K562 (cell line): ENCODE results near the gene PSRC1. TPM values are rescaled to one million over a fixed set of nuclear protein-coding genes. Genes with fewer than 3 reads are reported as not detected.
A peak's percentile ranks its signal among the peaks of the same experiment; 100 is the strongest.

Source experiments
- CCNT2 ChIP-seq: IDR thresholded peaks from 2 replicates; pipeline ENCODE4 v1.6.1; 2011; ENCODE audit warnings: borderline replicate concordance, low read depth, mild to moderate bottlenecking, moderate library complexity, mixed read lengths, low read length; ENCODE audit not compliant: insufficient read length; ENCODE audit errors: extremely low read depth
- CHD1 ChIP-seq: fragments of 200-600 bp; sonication (generic); IDR thresholded peaks from one replicate; pipeline ENCODE4 v1.6.1; 2012; ENCODE audit warnings: mild to moderate bottlenecking, moderate library complexity, low read length, inconsistent platforms
- COPS2 ChIP-seq: fragments of 450-650 bp; conservative IDR thresholded peaks from 2 replicates; pipeline ENCODE4 v1.6.1; 2016; ENCODE audit warnings: mild to moderate bottlenecking, moderate library complexity
- HNRNPK ChIP-seq: fragments of 200-400 bp; formaldehyde crosslinking; IDR thresholded peaks from one replicate; pipeline ENCODE4 v1.6.1; 2018; ENCODE audit warnings: mild to moderate bottlenecking, low read depth, low read length; ENCODE audit not compliant: poor library complexity, severe bottlenecking
- IRF2 ChIP-seq: sonication (generic); formaldehyde crosslinking; IDR thresholded peaks from 2 replicates; pipeline ENCODE4 v1.8.1; 2022; ENCODE audit warnings: mild to moderate bottlenecking, missing genetic modification reagents
- LARP7 ChIP-seq: fragments of 450-650 bp; IDR thresholded peaks from 2 replicates; pipeline ENCODE4 v1.6.1; 2016
- MTA3 ChIP-seq: fragments of 450-650 bp; formaldehyde crosslinking; IDR thresholded peaks from 2 replicates; pipeline ENCODE4 v1.6.1; 2017; ENCODE audit warnings: mild to moderate bottlenecking, borderline replicate concordance
- MYBL2 ChIP-seq, 2 experiments: fragments of 450-650 bp in 1 of 2; sonication (generic) in 1 of 2; formaldehyde crosslinking in 1 of 2; IDR thresholded peaks; 2 replicates each; pipeline versions ENCODE4 v1.6.1 to v1.8.1; 2017 to 2022; ENCODE audit warnings: borderline replicate concordance in 1 of 2, inconsistent platforms in 1 of 2, low read depth in 1 of 2, mild to moderate bottlenecking in 1 of 2, missing genetic modification reagents in 1 of 2, moderate library complexity in 1 of 2
- NFE2 ChIP-seq: IDR thresholded peaks from 2 replicates; pipeline ENCODE4 v1.6.1; 2014; ENCODE audit warnings: antibody characterized with exemption, low read depth
- NR2C2 ChIP-seq, 2 experiments: fragments of 200-800 bp in 1 of 2; sonication (Bioruptor generic) in 1 of 2; sonication (generic) in 1 of 2; formaldehyde crosslinking in 1 of 2; IDR thresholded peaks; 2 replicates each; pipeline versions ENCODE4 v1.6.1 to v1.8.0; 2016 to 2022; ENCODE audit warnings: mild to moderate bottlenecking in 1 of 2, missing compliant biosample characterization in 1 of 2, missing genetic modification characterization in 1 of 2, missing genetic modification reagents in 1 of 2
- POLR2H ChIP-seq: IDR thresholded peaks from 2 replicates; pipeline ENCODE4 v1.6.1; 2016; ENCODE audit warnings: missing genetic modification characterization, low read depth, mild to moderate bottlenecking, control low read depth, missing compliant biosample characterization, moderate library complexity
- PTTG1 ChIP-seq: fragments of 450-650 bp; IDR thresholded peaks from 2 replicates; pipeline ENCODE4 v1.6.1; 2016; ENCODE audit warnings: low read depth, mild to moderate bottlenecking, missing genetic modification characterization, missing compliant biosample characterization
- RAD51 ChIP-seq: fragments of 450-650 bp; IDR thresholded peaks from 2 replicates; pipeline ENCODE4 v1.7.1; 2016; ENCODE audit warnings: low read depth, mild to moderate bottlenecking, borderline replicate concordance
- SAFB ChIP-seq: fragments of 200-400 bp; formaldehyde crosslinking; IDR thresholded peaks from 2 replicates; pipeline ENCODE4 v1.6.1; 2017; ENCODE audit warnings: low read depth, low read length, borderline replicate concordance
- TARDBP ChIP-seq: fragments of 450-650 bp; IDR thresholded peaks from 2 replicates; pipeline ENCODE4 v1.6.1; 2016
- TFAM ChIP-seq: fragments of 250-450 bp; sonication (Bioruptor Pico); conservative IDR thresholded peaks from 2 replicates; pipeline ENCODE4 v1.5.0; 2021; ENCODE audit warnings: mild to moderate bottlenecking, moderate library complexity
- ZNF232 ChIP-seq: sonication (generic); formaldehyde crosslinking; IDR thresholded peaks from 2 replicates; pipeline ENCODE4 v1.8.0; 2022; ENCODE audit warnings: mild to moderate bottlenecking, missing genetic modification reagents
- ZNF354B ChIP-seq: fragments of 250-450 bp; sonication (Bioruptor Pico); IDR thresholded peaks from 2 replicates; pipeline ENCODE4 v1.4.0; 2020
- ZNF639 ChIP-seq, 2 experiments: fragments of 200-800 bp in 1 of 2; sonication (Bioruptor generic) in 1 of 2; sonication (generic) in 1 of 2; formaldehyde crosslinking in 1 of 2; IDR thresholded peaks in 1 of 2; conservative IDR thresholded peaks in 1 of 2; 2 replicates each; pipeline versions ENCODE4 v1.5.0 to v1.6.1; 2016 to 2020; ENCODE audit warnings: missing compliant biosample characterization in 1 of 2, missing genetic modification characterization in 1 of 2, missing genetic modification reagents in 1 of 2
- ZNF668 ChIP-seq: fragments of 250-450 bp; sonication (Bioruptor Pico); IDR thresholded peaks from 2 replicates; pipeline ENCODE4 v1.8.0; 2022; ENCODE audit warnings: mild to moderate bottlenecking, inconsistent platforms
- ZNF77 ChIP-seq: fragments of 250-450 bp; sonication (Bioruptor Pico); IDR thresholded peaks from 2 replicates; pipeline ENCODE4 v1.5.0; 2020
- polyA plus RNA-seq, 8 experiments: library from polyadenylated mRNA; depleted of rRNA in 4 of 8; stranded (reverse) in 5 of 8; unstranded in 3 of 8; fragments of >200 nt; fragmentation: Nextera tagmentation in 2 of 8; fragmentation: Illumina TruSeq in 1 of 8; extraction: Ambion mirVana in 2 of 8; extraction: Trizol in 1 of 8; gene quantifications; 2 replicates each; pipeline versions ENCODE4 v1.2.1 to v1.2.3, GENCODE V29; 2011 to 2014; ENCODE audit warnings: inconsistent platforms in 1 of 8, missing spikeins in 1 of 8
- total RNA-seq, 7 experiments: library from RNA; depleted of rRNA in 6 of 7; stranded (reverse); fragments of >200 nt in 6 of 7; fragmentation: Illumina TruSeq in 2 of 7; extraction: Trizol in 2 of 7; gene quantifications; 2 replicates each; pipeline versions ENCODE4 v1.2.1 to v1.2.3, GENCODE V29; 2011 to 2021; ENCODE audit warnings: low replicate concordance in 1 of 7
- TF ChIP-seq, protein P1 (sequence below): fragments of 450-650 bp; IDR thresholded peaks from 2 replicates; pipeline ENCODE4 v1.7.1; 2018; ENCODE audit warnings: mild to moderate bottlenecking, low read depth; ENCODE audit not compliant: partially characterized antibody
- TF ChIP-seq, protein P2 (sequence below): sonication (generic); formaldehyde crosslinking; IDR thresholded peaks from 2 replicates; pipeline ENCODE4 v1.9.0; 2022; ENCODE audit warnings: mild to moderate bottlenecking, missing genetic modification reagents

Gene PSRC1
- total and polyA plus RNA-seq, 9 of the 15 experiments (the other 6 are each of a cell fraction or from before 2014, with no cell fraction given), result 6.5 to 65.2 (median 39.3) TPM

DNA sequence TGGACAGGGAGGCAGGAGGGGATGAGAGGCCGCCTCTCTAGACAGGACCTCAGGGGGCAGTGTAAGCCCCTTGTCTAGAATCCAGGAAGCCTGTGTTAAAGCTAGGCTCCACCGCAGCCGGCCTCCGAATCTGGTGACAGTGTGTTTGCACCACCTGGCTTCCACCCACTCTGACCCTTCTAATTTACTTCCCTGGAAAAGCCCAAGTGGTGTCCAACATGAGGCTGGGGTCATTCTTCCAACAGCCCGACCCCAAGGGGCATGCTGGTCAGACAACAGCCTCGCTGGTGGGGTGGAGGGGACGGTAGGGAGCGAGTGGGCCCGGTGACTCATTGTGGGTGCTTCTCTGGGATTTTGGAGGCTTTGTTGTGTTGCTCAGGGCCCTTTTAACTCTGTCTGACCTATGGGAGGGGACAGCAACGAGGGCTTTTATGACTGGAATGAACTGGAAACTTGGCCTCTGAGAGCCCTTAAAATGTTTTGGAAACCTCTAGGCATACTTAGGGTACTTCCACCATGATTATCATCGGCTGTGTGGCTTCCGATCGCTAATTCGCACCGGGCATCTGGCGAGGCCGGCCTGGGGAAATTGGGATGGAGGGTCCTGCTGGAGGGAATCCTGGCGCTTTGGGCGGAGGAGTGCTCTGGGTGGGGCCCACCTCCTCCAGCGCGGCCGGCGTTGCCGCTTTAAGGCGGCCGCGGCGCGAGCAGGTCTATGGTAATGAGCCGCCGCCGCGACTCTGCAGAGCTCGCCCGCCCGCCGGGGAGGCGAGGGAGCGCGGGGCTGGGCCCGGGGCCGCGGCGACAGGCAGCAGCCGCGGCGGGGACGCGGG, 33.9 kb downstream of the PSRC1 start, which contains the start of gene CELSR2 (continued):
- TF ChIP-seq NFE2, result no peak
- no peak for TF ChIP-seq ZNF77 (CRISPR knock-in tag)
- TF ChIP-seq MYBL2 (IDR thresholded peaks at IDR 0.05; ENCODE audit: low read depth), result no peak
- TF ChIP-seq MYBL2 (CRISPR knock-in tag; IDR thresholded peaks at IDR 0.05; ENCODE audit: borderline replicate concordance), result no peak
- TF ChIP-seq TARDBP, result no peak
- TF ChIP-seq COPS2, result no peak
- TF ChIP-seq POLR2H (tag), result no peak
- TF ChIP-seq NR2C2 (CRISPR knock-in tag; IDR thresholded peaks at IDR 0.05), result no peak
- no peak for TF ChIP-seq NR2C2 (tag; IDR thresholded peaks at IDR 0.05)
- TF ChIP-seq SAFB, result no peak
- no peak for TF ChIP-seq IRF2 (CRISPR knock-in tag)
- TF ChIP-seq HNRNPK, result no peak
- TF ChIP-seq TFAM (CRISPR knock-in tag), result no peak
- TF ChIP-seq, protein P1, sequence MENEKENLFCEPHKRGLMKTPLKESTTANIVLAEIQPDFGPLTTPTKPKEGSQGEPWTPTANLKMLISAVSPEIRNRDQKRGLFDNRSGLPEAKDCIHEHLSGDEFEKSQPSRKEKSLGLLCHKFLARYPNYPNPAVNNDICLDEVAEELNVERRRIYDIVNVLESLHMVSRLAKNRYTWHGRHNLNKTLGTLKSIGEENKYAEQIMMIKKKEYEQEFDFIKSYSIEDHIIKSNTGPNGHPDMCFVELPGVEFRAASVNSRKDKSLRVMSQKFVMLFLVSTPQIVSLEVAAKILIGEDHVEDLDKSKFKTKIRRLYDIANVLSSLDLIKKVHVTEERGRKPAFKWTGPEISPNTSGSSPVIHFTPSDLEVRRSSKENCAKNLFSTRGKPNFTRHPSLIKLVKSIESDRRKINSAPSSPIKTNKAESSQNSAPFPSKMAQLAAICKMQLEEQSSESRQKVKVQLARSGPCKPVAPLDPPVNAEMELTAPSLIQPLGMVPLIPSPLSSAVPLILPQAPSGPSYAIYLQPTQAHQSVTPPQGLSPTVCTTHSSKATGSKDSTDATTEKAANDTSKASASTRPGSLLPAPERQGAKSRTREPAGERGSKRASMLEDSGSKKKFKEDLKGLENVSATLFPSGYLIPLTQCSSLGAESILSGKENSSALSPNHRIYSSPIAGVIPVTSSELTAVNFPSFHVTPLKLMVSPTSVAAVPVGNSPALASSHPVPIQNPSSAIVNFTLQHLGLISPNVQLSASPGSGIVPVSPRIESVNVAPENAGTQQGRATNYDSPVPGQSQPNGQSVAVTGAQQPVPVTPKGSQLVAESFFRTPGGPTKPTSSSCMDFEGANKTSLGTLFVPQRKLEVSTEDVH, result no peak
- TF ChIP-seq, protein P2, sequence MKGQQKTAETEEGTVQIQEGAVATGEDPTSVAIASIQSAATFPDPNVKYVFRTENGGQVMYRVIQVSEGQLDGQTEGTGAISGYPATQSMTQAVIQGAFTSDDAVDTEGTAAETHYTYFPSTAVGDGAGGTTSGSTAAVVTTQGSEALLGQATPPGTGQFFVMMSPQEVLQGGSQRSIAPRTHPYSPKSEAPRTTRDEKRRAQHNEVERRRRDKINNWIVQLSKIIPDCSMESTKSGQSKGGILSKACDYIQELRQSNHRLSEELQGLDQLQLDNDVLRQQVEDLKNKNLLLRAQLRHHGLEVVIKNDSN (CRISPR knock-in tag), result no peak
- TF ChIP-seq ZNF668, result no peak
- 0 out of 2 replicates have a peak, but pooled peaks have one; percentile 61 for TF ChIP-seq ZNF232
- no peak for TF ChIP-seq CHD1
- TF ChIP-seq RAD51, result no peak
- no peak for TF ChIP-seq ZNF639 (CRISPR knock-in tag; conservative IDR thresholded peaks at IDR 0.05 in 1 of 2, IDR thresholded peaks at IDR 0.05 in 1 of 2)
- TF ChIP-seq ZNF354B (CRISPR knock-in tag), result no peak
- TF ChIP-seq LARP7, result no peak
- TF ChIP-seq MTA3, result peak; percentile 60; the same call in 1 of the 2 replicates
- no peak for TF ChIP-seq PTTG1 (tag)
- peak; percentile 37 for TF ChIP-seq CCNT2
